Stimulated activated CD4-positive, alpha-beta T cell treated with anti-CD3 and anti-CD28 coated beads, Interleukin-2, amount 100 ng/mL, for 4 hours (primary cell): ENCODE measurements around the gene ANTXR1.
"Not testable (repeated sequence)": the region's sequence is repeated elsewhere in the genome, so short reads cannot be mapped to it uniquely, and the experiment has no call there.

Experiments
- DNase-seq: peaks from one replicate; pipeline ENCODE4 v3.0.0-alpha.2; 2020; ENCODE audit warnings: low read depth

ANTXR1 gene

DNA sequence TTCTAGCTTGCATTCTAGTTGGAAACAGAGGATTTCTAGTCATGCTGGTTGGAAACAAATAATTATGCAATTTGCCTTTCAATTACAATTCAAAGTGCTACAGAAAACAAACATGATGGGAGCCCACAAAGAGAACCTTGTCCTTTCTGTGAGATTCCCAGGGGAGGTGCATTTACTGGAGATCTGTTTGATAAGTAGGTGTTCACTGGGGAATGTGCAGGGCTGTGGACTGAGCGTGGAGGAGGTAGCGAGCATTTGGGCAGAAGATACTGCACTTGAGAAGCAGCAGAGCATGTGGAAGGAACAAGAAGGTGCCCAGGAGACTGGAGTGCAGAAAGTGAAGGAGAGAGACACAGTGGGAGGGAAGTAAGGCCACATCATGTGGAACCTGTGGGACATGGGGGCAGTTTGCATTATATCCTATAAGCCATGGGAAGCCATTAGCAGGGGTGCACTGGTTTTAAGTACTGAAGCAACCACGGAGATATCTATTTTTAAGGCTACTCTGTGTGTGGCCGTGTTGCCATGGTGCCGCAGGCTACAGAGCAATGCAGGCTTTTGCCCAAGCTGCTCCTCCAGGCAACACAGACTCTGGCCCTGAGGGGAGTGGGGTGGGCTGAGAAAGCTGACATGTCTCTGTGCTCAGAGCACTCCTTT, 154.0 kb downstream of the ANTXR1 start:
- DNase-seq: no peak

DNA sequence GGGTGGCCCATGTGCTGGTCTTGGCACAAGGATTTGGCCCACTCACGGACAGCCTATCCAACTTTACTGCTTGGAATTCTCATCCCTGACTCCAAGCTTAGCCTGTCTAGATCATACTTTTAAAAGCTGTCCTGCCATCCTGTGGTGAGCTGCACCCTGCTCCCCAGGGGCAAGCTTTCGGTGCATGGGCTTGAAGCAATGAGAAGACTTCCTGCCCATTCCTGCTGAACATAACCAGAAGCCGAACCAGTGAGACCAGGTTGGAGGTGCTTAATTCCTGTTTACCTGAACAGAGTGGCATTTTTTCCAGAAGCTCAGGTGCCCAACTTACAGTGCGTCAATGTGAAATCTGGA, 154.5 kb downstream of the ANTXR1 start:
- DNase-seq: no peak

DNA sequence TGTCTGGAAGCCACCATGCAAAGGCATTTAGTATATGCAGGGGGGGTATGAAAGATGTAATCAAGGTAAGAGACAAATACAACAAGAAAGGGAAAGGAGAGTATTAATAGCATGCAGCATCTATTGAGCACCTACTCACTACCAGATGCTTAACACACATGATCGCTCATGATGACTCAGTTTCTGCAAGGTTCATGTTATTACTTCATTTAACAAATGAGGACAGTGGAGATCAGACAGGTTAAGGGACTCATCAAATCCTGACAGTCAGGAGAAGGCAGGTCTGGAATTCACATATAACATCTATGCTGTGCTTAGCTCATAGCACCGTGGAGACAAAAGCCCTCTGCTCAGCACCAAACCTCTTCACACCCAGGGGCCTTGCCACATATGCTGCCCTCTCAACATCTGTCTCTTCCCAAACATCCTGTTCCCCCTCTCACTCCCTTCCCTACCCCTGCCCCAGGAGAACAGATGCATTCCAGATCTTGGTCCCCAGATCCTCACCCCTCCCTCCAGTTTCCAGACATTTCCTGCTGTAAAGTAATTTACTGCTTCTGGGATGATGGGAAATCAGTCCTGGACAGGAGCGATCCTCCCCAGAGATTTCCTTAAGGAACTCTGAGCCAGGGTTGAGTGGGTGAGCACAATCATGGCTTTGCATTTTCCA, 155.3 kb downstream of the ANTXR1 start:
- DNase-seq: no peak

DNA sequence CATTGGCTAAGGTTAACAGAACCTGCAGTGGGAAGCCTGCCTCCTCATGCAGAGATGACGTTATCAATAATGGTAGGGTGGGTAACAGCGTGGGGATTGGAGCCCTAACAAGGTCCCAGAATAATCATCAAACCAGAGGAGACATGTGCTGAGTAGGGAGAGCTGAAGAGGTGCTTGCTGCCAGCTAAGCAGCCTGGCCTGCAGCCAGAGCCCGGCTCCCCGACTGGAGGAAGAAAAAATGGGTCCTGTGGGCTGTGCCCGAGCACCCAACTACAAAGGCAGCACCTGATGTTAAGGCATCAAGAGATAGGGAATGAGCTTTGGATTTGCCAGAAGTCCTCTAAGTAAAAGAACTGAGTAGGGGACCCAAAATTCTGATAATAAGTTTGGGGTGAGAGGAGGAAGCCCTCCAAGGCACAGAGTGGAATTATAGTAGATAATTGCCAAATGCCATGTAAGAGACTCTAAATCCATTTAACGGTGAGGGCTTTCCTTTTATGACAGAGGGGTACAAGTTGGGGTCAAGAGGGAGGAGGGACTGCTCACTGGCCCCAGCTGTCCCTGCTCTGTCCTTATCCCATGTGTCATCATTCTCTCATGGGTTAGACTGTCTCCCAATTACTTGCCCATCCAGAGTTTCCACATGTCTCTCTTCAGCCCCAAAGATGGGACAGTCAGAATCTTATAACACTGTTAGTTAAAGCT, 156.1 kb downstream of the ANTXR1 start:
- DNase-seq: no peak

DNA sequence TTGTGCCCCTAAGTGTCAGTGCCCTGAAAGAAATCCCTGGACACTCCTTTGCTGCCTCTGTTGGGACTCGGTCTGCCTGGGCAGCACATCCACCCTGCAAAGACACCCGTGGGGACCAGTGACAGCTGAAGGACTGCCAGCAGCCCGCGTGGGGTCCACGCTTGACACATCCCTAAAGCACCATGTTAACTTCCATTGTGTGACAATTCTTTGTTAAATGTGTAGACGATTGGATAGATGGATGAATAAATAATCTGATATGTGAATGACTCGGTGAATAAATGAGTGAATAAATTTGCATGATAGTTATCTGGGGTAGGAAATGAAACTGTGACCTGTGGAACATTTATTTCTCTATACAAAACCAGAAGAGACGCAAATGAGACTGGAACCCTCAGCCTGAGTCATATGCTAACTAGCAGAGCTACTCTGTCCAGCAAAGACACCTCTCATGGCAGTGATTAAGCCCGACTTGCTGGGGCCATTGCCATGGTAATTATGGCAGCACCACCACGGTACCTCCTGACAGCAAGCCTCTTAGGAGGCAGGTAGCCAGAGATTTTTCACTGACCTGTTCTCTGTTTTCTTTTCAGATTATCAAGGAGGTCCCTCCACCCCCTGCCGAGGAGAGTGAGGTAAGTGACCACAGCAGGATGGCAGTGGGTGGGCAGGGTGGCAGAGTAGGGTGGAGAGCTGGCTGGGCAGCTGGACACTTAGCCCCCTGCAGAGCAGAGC, 156.8 kb downstream of the ANTXR1 start:
- no peak for DNase-seq

DNA sequence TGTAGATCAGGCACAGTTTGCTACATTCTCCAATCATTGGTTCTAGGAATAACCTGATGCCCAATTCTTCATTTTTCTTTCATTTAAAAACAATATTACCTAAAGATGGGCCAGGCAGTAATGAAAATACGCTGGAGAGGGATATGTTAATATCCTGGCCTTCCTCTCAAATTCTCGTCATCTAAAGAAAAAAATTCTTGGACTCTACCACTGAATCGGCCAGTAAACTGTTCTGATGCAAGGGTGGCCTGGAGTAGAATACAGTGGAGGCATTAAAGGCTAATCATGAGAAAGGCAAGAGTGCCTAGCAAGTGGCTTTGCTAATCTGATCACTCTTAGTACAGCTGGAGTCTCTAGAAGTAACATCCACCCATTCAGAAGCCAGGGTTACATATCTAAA, 157.7 kb downstream of the ANTXR1 start:
- no peak for DNase-seq

DNA sequence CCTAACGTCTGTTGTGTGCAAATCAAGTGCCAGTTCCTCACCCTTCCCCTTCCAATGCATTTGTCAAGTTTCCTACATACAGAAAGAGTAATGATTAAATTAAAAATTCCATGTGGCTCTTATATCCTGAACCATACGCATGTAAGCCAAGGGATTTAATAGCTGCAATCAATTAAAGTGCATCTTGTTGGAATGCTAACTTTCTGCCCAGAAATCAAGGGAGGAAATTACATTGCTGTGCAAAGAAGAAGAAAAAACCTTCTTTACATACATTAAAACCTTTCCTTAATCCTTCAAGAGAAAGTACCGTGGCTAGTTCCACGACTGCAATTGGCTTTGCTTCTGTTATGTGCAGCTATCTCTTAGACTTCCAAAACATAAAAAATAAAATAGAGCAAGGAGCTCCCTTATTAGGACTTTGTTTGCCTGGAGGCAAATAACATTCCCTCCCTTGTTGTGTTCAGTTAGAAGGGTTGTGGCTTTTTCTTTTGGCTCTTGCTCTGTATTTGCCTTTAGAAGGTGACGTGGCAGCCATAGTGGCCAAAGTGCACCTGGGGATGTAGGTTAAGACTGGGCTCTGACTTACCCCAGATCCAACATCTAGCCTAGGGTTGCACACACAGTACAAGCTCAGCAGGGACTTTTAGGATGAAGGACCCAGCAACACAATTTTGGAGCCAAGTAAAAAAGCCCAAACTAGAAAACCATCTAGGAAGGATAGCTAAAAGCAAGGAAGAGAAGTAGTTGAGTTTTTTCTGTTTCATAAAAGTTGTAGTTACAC, 158.3 kb downstream of the ANTXR1 start:
- no peak for DNase-seq

DNA sequence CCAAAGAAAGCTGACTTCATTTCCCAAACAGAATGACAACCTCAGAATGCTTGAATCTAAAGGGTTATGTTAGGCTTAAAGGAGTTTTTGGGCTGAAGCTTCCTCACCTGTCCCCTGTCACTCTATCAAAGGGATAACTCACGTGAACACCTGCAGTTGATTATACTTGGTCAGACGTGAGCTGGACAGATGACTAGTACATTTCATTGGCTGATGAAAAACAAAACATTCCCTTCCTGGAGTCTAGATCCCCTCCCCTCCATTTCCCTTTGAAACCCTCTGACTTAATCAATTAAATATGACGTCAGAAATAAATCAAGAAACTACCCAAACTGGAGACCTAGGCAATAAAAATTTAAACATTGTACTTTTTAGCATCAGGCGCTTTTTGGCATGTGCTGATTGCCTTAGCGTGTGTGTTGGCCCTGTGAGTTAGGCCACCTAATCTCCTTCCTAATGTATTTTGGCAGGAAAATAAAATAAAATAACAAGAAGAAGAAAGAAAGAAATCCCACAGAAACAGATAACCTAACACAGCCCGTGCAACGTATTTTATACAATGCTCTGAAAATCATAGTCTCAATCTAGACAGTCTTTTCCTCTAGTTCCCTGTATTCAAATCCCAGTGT, 159.0 kb downstream of the ANTXR1 start:
- DNase-seq: no peak

DNA sequence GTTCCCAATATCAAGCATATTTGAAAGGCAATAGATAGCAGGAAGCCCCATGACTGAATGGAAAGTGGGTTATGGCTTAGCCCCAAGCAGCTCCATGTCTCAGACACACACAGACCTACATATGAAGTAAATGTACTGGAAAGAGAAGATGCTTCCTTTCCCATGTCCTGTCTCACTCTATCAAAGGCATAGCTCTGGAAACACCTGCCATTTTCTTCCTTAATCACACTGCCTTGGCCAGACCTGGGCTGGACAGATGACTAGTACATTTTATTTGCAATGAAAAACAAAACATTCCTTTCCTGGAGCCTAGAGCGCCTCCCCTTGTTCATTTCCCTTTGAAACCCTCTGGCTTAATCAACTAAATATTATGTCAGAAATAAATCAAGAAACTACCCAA, 160.7 kb downstream of the ANTXR1 start:
- DNase-seq: no peak

DNA sequence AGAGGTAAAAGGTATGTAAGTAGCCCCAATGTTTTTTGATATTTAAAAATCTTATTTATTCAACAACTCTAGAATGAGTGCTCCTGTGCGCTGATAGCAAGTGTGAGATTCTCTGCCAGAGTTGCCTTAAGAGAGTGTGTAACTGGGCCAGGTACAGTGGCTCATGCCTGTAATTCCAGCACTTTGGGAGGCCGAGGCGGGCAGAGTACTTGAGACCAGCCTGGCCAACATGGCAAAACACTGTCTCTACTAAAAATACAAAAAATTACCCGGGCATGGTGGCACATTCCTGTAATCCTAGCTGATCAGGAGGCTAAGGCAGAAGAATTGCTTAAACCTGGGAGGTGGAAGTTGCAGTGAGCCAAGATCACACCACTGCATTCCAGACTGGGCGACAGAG, 161.2 kb downstream of the ANTXR1 start:
- not testable (repeated sequence) for DNase-seq

DNA sequence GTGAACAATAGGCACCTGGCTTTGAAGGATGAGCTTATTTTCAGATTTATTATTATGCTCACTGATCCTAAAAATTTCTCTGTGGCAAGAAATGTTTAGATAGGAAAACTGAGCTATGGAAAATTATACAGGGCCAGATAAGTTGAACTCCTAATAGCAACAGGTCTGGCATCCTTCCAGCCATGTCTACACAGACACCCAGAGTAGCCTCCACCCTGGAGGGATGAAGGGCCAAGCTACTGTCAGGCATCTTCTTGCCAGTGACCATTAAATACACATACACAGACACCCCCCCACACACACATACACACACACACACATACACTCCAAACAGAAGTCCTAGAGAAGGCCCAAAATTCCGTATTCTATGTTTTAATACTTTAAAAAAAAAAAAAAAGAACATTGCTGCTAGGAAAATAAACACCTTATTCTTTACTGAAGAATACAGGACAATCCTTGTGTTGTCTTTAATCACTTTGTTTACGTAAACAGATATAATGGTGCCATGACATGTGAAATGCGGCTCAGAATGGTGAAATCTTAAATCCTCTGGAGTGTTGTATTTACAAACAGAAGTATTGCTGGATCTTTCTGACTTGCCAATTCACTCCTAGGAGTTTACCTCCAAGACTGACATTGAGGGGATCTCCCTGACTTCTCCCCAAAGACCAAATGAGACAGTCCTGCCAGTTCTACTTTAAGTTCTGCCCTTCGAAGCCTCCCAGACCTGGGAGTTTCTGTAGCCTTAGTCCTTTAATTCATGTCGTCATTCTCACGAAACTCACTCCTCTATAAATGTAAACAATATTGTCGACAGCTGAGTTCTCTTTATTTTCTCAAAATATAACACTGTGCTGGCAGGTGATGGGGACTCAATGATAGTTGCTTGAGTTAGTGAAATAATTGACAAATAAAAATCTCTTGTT, 163.1 kb downstream of the ANTXR1 start:
- DNase-seq: no peak

DNA sequence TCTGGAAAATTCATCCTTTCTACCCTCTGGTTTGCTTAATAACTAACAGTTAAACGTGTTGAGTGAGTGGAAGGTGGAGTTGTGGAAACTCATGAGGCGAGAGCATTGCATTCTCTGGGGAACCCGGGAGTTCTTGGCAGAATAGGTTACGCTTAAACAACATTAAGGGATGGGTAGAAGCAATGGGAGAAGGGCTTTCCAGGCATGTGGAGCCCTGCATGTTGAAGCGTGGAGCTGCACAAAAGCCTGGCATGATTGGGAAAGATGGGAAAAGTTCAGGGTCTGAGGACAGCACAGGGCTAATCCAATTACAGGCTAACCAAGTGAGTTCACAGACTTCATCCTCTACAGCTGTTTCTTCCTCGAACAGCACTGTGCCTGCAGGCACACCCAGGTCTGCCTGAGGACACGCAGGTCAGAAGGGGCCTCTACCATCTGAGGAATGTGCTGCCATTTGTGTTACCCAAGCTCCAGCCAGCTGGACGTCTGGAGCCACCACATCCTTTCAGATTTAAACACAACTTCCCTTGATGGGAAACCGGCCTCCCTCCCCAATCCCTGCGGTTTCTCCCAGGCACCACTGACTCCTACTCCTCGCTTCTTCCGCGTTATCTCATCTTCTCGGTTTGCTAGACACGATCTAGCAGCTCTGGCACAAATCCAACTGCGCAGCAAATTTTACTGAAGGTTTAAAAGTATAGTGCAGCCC, 164.2 kb downstream of the ANTXR1 start:
- DNase-seq: no peak

DNA sequence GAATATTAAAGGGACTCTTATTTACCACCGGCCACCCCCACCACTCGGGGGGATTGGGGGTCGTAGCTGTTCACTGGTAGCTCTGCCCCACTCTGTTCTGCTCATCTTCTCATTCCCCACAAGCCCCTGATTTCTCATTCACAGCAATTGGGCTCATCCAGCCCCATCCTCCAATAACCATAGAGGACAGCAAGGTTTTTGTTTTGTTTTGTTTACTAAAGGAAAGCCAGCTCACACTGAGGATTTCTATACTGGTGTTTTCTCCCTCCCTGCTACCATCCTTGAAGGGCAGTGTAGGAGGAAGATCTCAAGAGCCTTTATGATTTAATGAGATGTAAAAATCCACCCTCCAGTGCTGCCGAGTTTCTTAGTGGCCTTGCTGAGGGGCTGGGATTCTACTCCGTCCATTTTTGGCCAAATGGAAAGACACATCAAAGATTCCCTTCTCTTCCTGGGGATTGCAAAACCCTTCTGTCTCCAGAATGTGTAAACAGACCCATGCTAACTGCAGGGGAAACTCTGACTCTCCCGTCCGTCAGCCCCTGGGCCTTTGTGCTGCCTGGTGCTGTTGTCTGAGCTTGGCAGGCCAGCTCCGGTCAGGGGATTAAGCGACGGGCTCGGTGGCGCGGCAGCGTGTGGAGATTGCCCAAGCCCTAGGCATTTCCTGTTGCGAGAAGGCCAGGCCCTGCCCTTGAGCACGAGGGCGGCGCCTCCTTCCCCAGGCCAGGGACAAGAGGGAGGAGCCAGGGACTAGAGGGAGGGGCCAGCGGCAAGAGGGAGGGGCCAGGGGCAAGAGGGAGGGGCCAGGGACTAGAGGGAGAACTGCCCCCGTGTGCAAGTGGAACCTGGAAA, 165.0 kb downstream of the ANTXR1 start:
- DNase-seq: no peak

DNA sequence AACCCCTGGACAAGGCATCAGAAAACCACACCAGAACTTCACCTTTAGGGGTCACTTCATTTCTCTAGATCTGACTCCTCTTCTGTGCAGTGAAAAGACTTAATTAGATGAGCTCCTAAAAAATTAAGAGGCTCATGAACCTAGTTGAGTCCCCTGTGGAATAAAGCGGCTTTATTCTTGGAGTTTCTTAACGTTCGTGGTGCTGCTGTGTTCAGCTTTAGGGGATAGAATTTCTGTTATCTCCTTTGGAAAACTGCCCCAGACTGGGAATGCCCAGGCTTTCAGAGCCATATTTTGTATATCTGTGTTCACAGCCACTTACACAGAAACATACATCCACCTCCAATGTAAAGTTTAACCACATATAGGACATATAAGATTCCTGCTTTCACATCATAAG, 165.8 kb downstream of the ANTXR1 start:
- no peak for DNase-seq

DNA sequence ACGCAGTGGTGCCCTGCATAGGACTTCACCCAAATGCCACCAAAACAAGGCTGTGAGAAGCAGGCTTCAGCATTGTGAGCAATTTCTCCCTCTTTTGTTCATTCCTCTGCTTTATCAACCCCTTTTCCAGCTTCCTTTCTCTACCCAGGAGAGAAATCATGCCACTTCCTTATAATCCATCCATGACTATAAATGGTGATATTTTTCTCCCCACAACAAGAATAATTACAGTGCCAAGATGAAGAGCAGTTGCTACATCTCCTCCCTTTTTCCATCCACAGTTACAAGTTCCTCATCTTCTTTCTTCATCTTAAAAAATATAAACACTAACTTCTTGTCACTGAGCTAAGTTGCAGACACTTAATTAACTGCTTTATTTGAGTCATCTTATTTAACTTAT, 167.2 kb downstream of the ANTXR1 start:
- DNase-seq: no peak

DNA sequence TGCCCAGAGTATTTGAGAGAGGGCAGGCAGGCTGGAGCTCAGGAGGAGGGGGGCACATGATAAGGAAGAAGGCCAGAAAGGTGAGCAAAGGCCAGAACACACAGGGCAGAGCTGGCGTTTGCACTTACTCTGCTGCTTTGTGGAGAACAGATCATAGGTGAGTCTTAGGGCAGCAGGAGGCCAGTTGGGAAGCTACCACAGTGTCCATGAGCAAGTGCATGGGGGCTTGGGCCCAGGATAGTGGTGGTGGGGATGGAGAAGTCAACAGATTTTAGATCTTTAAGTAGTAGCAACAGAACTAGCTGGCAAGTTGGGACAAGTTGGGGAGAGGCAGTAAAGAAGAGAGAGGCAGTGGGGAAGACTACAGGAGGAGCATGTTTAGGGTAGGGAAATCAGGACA, 168.0 kb downstream of the ANTXR1 start:
- DNase-seq: no peak

DNA sequence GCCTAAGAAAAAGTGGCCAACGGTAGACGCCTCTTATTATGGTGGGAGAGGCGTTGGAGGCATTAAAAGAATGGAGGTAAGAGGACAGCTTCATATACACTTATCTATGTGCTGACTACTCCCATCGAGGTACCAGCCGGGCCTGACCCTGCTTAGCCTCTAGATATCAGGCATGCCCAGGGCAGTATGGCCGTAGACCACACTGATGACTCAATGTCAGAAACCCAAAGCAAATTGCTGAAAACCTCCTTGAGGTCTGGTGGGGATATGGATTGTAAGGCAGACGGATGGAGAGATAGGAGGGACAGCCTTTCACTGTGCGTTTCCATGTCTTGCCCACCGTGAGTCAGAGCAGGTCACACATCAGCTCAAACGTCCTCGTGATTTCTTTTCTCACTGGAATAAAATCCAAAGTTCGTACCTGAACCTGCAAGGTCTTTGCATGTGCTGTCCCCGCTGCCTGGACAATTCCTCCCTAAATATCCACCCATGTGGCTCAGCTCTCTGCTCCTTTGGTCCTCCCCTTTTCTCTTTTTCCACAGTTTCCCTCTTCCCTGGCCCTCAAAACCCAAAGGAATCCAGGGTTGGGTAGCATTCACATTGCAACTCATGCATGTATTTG, 168.9 kb downstream of the ANTXR1 start:
- no peak for DNase-seq

DNA sequence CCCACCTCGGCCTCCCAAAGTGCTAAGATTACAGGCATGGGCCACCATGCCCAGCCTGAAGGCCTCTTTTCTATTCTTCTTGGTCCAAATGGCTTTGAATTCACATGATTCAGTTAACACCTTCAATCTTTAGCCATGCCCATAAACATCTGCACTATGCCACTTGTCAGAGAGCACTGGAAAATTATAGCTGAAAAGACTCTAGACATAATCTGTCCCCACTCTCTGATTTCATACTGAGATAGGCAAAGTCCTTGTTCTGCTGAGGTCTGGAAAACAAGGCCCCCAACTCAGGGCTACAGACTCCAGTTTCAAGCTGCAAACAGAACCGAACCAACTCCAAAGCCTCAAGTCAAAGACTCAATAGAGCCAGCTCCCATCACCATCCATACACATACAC, 170.7 kb downstream of the ANTXR1 start:
- no peak for DNase-seq
